ENCODE results near the gene MAP4K4. TPM values are rescaled to one million over a fixed set of nuclear protein-coding genes. Genes with fewer than 3 reads are reported as not detected.
A peak's percentile ranks its signal among the peaks of the same experiment; 100 is the strongest.
"Not testable (repeated sequence)": the region's sequence is repeated elsewhere in the genome, so short reads cannot be mapped to it uniquely, and the experiment has no call there.

The MAP4K4 gene
- total RNA-seq, 2 experiments from 2014 or later = 90.2 to 92.2 TPM

GRCh38 chr2:101762451-101763171 is 65.1 kb downstream of the MAP4K4 start:
- DNase-seq = no peak
- no peak for ATAC-seq
- peaks cover 42% of the 10 kb centered on the region for H3K4me1 Mint-ChIP-seq (ENCODE audit: low read depth)
- peaks cover 3% of the 10 kb centered on the region for H3K36me3 Mint-ChIP-seq (ENCODE audit: low read depth)
- H3K4me3 Mint-ChIP-seq = no peak overlapping the region
- CTCF ChIA-PET = interaction anchor here (1.0 to 1.5 kb wide), 2 partner anchors 45 to 69 kb away, joined by 3 read pairs; no protein-coding TSS in a partner anchor
- H3K9me3 Mint-ChIP-seq (ENCODE audit: insufficient read depth) = no peaks in the 10 kb centered on the region
- no peak overlapping the region for H3K27ac Mint-ChIP-seq
- POLR2A ChIA-PET = interaction anchor here (0.7 kb wide), 1 partner anchor 439 kb away, joined by 3 read pairs; no protein-coding TSS in a partner anchor
- no peaks in the 10 kb centered on the region for H3K27me3 Mint-ChIP-seq (ENCODE audit: low read depth)

- ChIA-PET CTCF (interaction anchor here (0.7 to 1.5 kb wide), 5 partner anchors 9 to 68 kb away, joined by 3 read pairs; no protein-coding TSS in a partner anchor), POLR2A (interaction anchor here (0.7 kb wide), 1 partner anchor 438 kb away, joined by 3 read pairs; no protein-coding TSS in a partner anchor)
- no peak for ATAC-seq
- H3K27ac Mint-ChIP-seq = no peak overlapping the region
- no peak overlapping the region for H3K4me3 Mint-ChIP-seq
- DNase-seq = no peak
- H3K27me3 Mint-ChIP-seq (ENCODE audit: low read depth) = no peaks in the 10 kb centered on the region
- peaks cover 3% of the 10 kb centered on the region for H3K36me3 Mint-ChIP-seq (ENCODE audit: low read depth)
- H3K9me3 Mint-ChIP-seq (ENCODE audit: insufficient read depth) = no peaks in the 10 kb centered on the region
- peaks cover 41% of the 10 kb centered on the region for H3K4me1 Mint-ChIP-seq (ENCODE audit: low read depth)
Observed at GRCh38 chr2:101763496-101764333, 66.2 kb downstream of the MAP4K4 start.

- ATAC-seq = no peak
- CTCF ChIA-PET = interaction anchor here (0.7 to 2.9 kb wide), 5 partner anchors 9 to 62 kb away, joined by 3 to 7 read pairs (median 3); no protein-coding TSS in a partner anchor
- no peak overlapping the region for H3K4me3 Mint-ChIP-seq
Observed at GRCh38 chr2:101766337-101766736, 68.8 kb downstream of the MAP4K4 start.

GRCh38 chr2:101766871-101767739 is 69.6 kb downstream of the MAP4K4 start:
- no peak overlapping the region for H3K4me3 Mint-ChIP-seq
- DNase-seq (no peak), ATAC-seq (no peak)
- ChIA-PET CTCF (interaction anchor here (0.9 to 2.9 kb wide), 9 partner anchors 15 to 348 kb away, joined by 3 to 7 read pairs (median 3); no protein-coding TSS in a partner anchor), POLR2A (no interaction called here)
- no peaks in the 10 kb centered on the region for H3K27me3 Mint-ChIP-seq (ENCODE audit: low read depth)
- H3K36me3 Mint-ChIP-seq (ENCODE audit: low read depth) = peaks cover 2% of the 10 kb centered on the region
- H3K4me1 Mint-ChIP-seq (ENCODE audit: low read depth) = peaks cover 56% of the 10 kb centered on the region
- no peaks in the 10 kb centered on the region for H3K9me3 Mint-ChIP-seq (ENCODE audit: insufficient read depth)
- H3K27ac Mint-ChIP-seq = no peak overlapping the region

More at GRCh38 chr2:101766337-101766736, 68.8 kb downstream of the MAP4K4 start:
- H3K4me1 Mint-ChIP-seq (ENCODE audit: low read depth) = peaks cover 49% of the 10 kb centered on the region
- no peak for DNase-seq
- H3K27ac Mint-ChIP-seq = no peak overlapping the region
- H3K36me3 Mint-ChIP-seq (ENCODE audit: low read depth) = peaks cover 3% of the 10 kb centered on the region
- H3K9me3 Mint-ChIP-seq (ENCODE audit: insufficient read depth) = no peaks in the 10 kb centered on the region
- POLR2A ChIA-PET = no interaction called here
- H3K27me3 Mint-ChIP-seq (ENCODE audit: low read depth) = no peaks in the 10 kb centered on the region

- no peaks in the 10 kb centered on the region for H3K9me3 Mint-ChIP-seq (ENCODE audit: insufficient read depth)
- peak overlapping the region; percentile 40 for H3K27ac Mint-ChIP-seq
- peaks cover 60% of the 10 kb centered on the region for H3K4me1 Mint-ChIP-seq (ENCODE audit: low read depth)
- no peak overlapping the region for H3K4me3 Mint-ChIP-seq
- no peaks in the 10 kb centered on the region for H3K36me3 Mint-ChIP-seq (ENCODE audit: low read depth)
- ATAC-seq = peak; percentile 69
- ChIA-PET CTCF (interaction anchor here (0.7 to 2.9 kb wide), 7 partner anchors 12 to 65 kb away, joined by 3 to 7 read pairs (median 5); no protein-coding TSS in a partner anchor), POLR2A (no interaction called here)
- DNase-seq = peak; percentile 39
- no peaks in the 10 kb centered on the region for H3K27me3 Mint-ChIP-seq (ENCODE audit: low read depth)
Observed at GRCh38 chr2:101768556-101769220, 71.2 kb downstream of the MAP4K4 start.

- CTCF ChIA-PET = interaction anchor here (0.7 to 2.9 kb wide), 16 partner anchors 9 to 115 kb away, joined by 3 to 15 read pairs (median 6); no protein-coding TSS in a partner anchor
- H3K27ac Mint-ChIP-seq; H3K27me3 Mint-ChIP-seq (ENCODE audit: low read depth); H3K36me3 Mint-ChIP-seq (ENCODE audit: low read depth); H3K9me3 Mint-ChIP-seq (ENCODE audit: insufficient read depth); ATAC-seq; H3K4me3 Mint-ChIP-seq; DNase-seq; POLR2A ChIA-PET: not testable (repeated sequence)
- H3K4me1 Mint-ChIP-seq (ENCODE audit: low read depth) = peaks cover 67% of the 10 kb centered on the region
Observed at GRCh38 chr2:101769726-101770125, 72.2 kb downstream of the MAP4K4 start.

GRCh38 chr2:101770726-101771125 is 73.2 kb downstream of the MAP4K4 start:
- Mint-ChIP-seq H3K36me3 (ENCODE audit: low read depth) (no peaks in the 10 kb centered on the region), H3K27ac (no peak overlapping the region), H3K9me3 (ENCODE audit: insufficient read depth) (no peaks in the 10 kb centered on the region), H3K4me1 (ENCODE audit: low read depth) (peaks cover 73% of the 10 kb centered on the region), H3K27me3 (ENCODE audit: low read depth) (no peaks in the 10 kb centered on the region), H3K4me3 (no peak overlapping the region)
- DNase-seq (peak; percentile 31), ATAC-seq (no peak)
- POLR2A ChIA-PET = no interaction called here
- CTCF ChIA-PET = interaction anchor here (0.7 to 2.9 kb wide), 20 partner anchors 9 to 283 kb away, joined by 3 to 15 read pairs (median 5); no protein-coding TSS in a partner anchor

- Mint-ChIP-seq H3K4me3 (no peak overlapping the region), H3K9me3 (ENCODE audit: insufficient read depth) (no peaks in the 10 kb centered on the region), H3K27me3 (ENCODE audit: low read depth) (no peaks in the 10 kb centered on the region), H3K4me1 (ENCODE audit: low read depth) (peaks cover 71% of the 10 kb centered on the region), H3K27ac (no peak overlapping the region), H3K36me3 (ENCODE audit: low read depth) (no peaks in the 10 kb centered on the region)
- ATAC-seq (no peak), DNase-seq (no peak)
- CTCF ChIA-PET = interaction anchor here (0.8 to 2.9 kb wide), 15 partner anchors 8 to 284 kb away, joined by 3 to 15 read pairs (median 6); no protein-coding TSS in a partner anchor
- POLR2A ChIA-PET = no interaction called here
Observed at GRCh38 chr2:101771227-101771902, 73.9 kb downstream of the MAP4K4 start.

- H3K4me3 Mint-ChIP-seq = no peak overlapping the region
- DNase-seq = no peak
- ChIA-PET POLR2A (no interaction called here), CTCF (interaction anchor here (1.0 to 2.9 kb wide), 6 partner anchors 10 to 284 kb away, joined by 3 to 15 read pairs (median 6); no protein-coding TSS in a partner anchor)
- no peaks in the 10 kb centered on the region for H3K9me3 Mint-ChIP-seq (ENCODE audit: insufficient read depth)
- H3K4me1 Mint-ChIP-seq (ENCODE audit: low read depth) = peaks cover 65% of the 10 kb centered on the region
- H3K36me3 Mint-ChIP-seq (ENCODE audit: low read depth) = no peaks in the 10 kb centered on the region
- ATAC-seq = no peak
- H3K27ac Mint-ChIP-seq = no peak overlapping the region
- no peaks in the 10 kb centered on the region for H3K27me3 Mint-ChIP-seq (ENCODE audit: low read depth)
Observed at GRCh38 chr2:101771910-101772321, 74.4 kb downstream of the MAP4K4 start.

GRCh38 chr2:101773137-101773536 is 75.6 kb downstream of the MAP4K4 start:
- CTCF ChIA-PET = interaction anchor here (1.2 kb wide), 1 partner anchor 49 kb away, joined by 3 read pairs; no protein-coding TSS in a partner anchor
- H3K9me3 Mint-ChIP-seq (ENCODE audit: insufficient read depth) = no peaks in the 10 kb centered on the region
- POLR2A ChIA-PET = no interaction called here
- no peak overlapping the region for H3K27ac Mint-ChIP-seq
- H3K4me3 Mint-ChIP-seq = no peak overlapping the region
- DNase-seq (no peak), ATAC-seq (no peak)
- peaks cover 57% of the 10 kb centered on the region for H3K4me1 Mint-ChIP-seq (ENCODE audit: low read depth)
- H3K36me3 Mint-ChIP-seq (ENCODE audit: low read depth) = no peaks in the 10 kb centered on the region
- no peaks in the 10 kb centered on the region for H3K27me3 Mint-ChIP-seq (ENCODE audit: low read depth)

Data from activated CD8-positive, alpha-beta T cell treated with anti-CD3 and anti-CD28 coated beads, Interleukin-2, amount 10 ng/mL, durations not matched to agents 7 days and 5 days (primary cell).